Upper lobe of left lung (tissue), 4 donors: Measurements from ENCODE around the gene LRRFIP1.

Experiments
- POLR2A ChIP-seq, 4 donors: fragments of 450-650 bp; IDR thresholded peaks; one replicate each; pipeline ENCODE4 v1.5.1; 2016 to 2017; ENCODE audit warnings: antibody characterized with exemption in 4 of 4, mild to moderate bottlenecking in 2 of 4
- TF ChIP-seq, protein P1 (sequence below), 6 experiments: fragments of 450-650 bp in 4 of 6; fragments of 200-600 bp in 2 of 6; sonication (generic) in 2 of 6; IDR thresholded peaks; one replicate each; pipeline ENCODE4 v1.5.1; 2016 to 2019; ENCODE audit warnings: antibody characterized with exemption in 6 of 6

DNA sequence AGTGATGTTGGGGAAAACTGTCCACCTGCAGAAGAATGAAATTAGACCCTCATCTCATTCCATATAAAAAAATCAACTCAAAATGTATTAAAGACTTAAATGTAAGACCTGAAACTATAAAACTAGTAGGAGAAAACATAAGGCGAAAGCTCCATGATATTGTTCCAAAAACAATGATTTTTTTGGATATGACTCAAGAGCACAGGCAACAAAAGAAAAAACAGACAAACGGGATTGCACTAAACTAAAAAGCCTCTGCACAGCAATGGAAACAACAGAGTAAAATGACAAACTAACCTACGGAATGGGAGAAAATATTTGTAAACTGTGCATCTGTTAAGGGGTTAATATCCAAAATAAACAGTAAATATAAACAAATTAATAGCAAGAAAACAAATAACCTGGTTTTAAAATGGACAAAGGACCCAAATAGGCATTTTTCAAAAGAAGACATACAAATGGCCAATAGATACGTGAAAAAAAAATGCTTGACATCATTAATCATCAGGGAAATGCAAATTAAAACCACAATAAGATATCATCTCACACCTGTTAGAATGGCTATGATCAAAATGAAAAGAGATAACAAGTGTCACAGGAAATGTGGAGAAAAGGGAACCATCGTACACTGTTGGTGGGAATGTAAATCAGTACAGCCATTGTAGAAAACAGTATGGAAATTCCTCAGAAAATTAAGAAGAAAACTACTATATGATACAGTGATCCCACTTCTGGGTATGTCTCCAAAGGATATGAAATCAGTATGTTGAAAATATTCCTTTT, 26.6 kb downstream of the LRRFIP1 start:
- TF ChIP-seq, protein P1, sequence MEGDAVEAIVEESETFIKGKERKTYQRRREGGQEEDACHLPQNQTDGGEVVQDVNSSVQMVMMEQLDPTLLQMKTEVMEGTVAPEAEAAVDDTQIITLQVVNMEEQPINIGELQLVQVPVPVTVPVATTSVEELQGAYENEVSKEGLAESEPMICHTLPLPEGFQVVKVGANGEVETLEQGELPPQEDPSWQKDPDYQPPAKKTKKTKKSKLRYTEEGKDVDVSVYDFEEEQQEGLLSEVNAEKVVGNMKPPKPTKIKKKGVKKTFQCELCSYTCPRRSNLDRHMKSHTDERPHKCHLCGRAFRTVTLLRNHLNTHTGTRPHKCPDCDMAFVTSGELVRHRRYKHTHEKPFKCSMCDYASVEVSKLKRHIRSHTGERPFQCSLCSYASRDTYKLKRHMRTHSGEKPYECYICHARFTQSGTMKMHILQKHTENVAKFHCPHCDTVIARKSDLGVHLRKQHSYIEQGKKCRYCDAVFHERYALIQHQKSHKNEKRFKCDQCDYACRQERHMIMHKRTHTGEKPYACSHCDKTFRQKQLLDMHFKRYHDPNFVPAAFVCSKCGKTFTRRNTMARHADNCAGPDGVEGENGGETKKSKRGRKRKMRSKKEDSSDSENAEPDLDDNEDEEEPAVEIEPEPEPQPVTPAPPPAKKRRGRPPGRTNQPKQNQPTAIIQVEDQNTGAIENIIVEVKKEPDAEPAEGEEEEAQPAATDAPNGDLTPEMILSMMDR (IDR thresholded peaks at IDR 0.05), result no peak
- TF ChIP-seq POLR2A (IDR thresholded peaks at IDR 0.05), result no peak
